Right lobe of liver (tissue), 6 donors: ENCODE results near the gene OR8B2. TPM values are rescaled to one million over a fixed set of nuclear protein-coding genes. Genes with fewer than 3 reads are reported as not detected.
"Not testable (repeated sequence)": the region's sequence is repeated elsewhere in the genome, so short reads cannot be mapped to it uniquely, and the experiment has no call there.

Experiments used
- ATAC-seq, 4 donors: fragments of 200-7000 bp; cut with Tn5 transposase; one replicate each; pipeline ENCODE4 v1.9.1; 2020; ENCODE audit warnings: mild to moderate bottlenecking in 4 of 4, moderate library complexity in 4 of 4
- DNase-seq, 3 donors: peaks; one replicate each; pipeline ENCODE4 v3.0.0-alpha.2; 2020
- H3K27ac ChIP-seq, 3 donors: fragments of 200-600 bp; one replicate each; pipeline ENCODE4 v1.8.0; 2022
- H3K27me3 ChIP-seq, 2 donors: fragments of 200-600 bp; one replicate each; pipeline ENCODE4 v1.8.0; 2022
- H3K36me3 ChIP-seq, 4 donors: fragments of 200-600 bp; sonication (generic) in 1 of 4; one replicate each; pipeline versions ENCODE4 v1.5.1 to v1.8.0; 2017 to 2022; ENCODE audit warnings: control low read depth in 1 of 4
- H3K4me1 ChIP-seq, 4 donors: fragments of 200-600 bp; sonication (generic) in 1 of 4; one replicate each; pipeline versions ENCODE4 v1.5.1 to v1.8.0; 2017 to 2022; ENCODE audit warnings: control low read depth in 1 of 4
- H3K4me3 ChIP-seq, 3 donors: fragments of 200-600 bp; one replicate each; pipeline ENCODE4 v1.8.0; 2022
- H3K9me3 ChIP-seq, 4 donors: fragments of 200-600 bp; sonication (generic) in 1 of 4; one replicate each; pipeline versions ENCODE4 v1.5.1 to v1.8.0; 2017 to 2022; ENCODE audit warnings: control low read depth in 1 of 4
- POLR2A ChIP-seq: fragments of 450-650 bp; IDR thresholded peaks from one replicate; pipeline ENCODE4 v1.6.1; 2017; ENCODE audit warnings: antibody characterized with exemption, mild to moderate bottlenecking
- WGBS: methylation state at CpG from one replicate; pipeline ENCODE4 v1.1.6; 2018; ENCODE audit warnings: low coverage, low lambda C conversion rate; ENCODE audit not compliant: insufficient coverage; ENCODE audit errors: missing lambda C conversion rate; 5-methylcytosine and 5-hydroxymethylcytosine counted together
- intact Hi-C, 2 donors: fragments of 100-400 bp; cut with DNase I; formaldehyde crosslinking; loops; one replicate each; pipeline versions ENCODE4 v1.11.2 to v1.14.1; 2022
- total RNA-seq, 6 experiments: library from RNA; depleted of rRNA in 2 of 6; stranded (reverse); fragments of >200 nt in 2 of 6; fragmentation: NEBNext Ultra II Directional in 3 of 6; extraction: Animal tissue kit (Norgen Biotek cat#: 25700) in 3 of 6; gene quantifications; one replicate each; pipeline versions ENCODE4 v1.1.0 to v1.2.4, GENCODE V29; 2016 to 2023
- TF ChIP-seq, protein P1 (sequence below), 4 donors: fragments of 200-600 bp in 3 of 4; fragments of 450-650 bp in 1 of 4; IDR thresholded peaks; one replicate each; pipeline versions ENCODE4 v1.5.1 to v1.8.0; 2016 to 2022; ENCODE audit warnings: antibody characterized with exemption in 4 of 4, mild to moderate bottlenecking in 2 of 4
- donor health status: DM: no; HTN: yes; CAD: no.
- donor health status: DM: no; HTN: no; CAD: no.
- donor health status: DM: no; HTN: no; CAD: no.
- donor health status: DM: no; HTN: yes; CAD: no.
- donor health status: DM: no; HTN: yes; CAD: no.

OR8B2 gene
- total RNA-seq, 6 experiments from 2014 or later = not detected

GRCh38 chr11:124394408-124394807 is 10.1 kb upstream of the OR8B2 start:
- no peaks in the 10 kb centered on the region for H3K9me3 ChIP-seq
- H3K36me3 ChIP-seq = no peaks in the 10 kb centered on the region
- TF ChIP-seq, protein P1, sequence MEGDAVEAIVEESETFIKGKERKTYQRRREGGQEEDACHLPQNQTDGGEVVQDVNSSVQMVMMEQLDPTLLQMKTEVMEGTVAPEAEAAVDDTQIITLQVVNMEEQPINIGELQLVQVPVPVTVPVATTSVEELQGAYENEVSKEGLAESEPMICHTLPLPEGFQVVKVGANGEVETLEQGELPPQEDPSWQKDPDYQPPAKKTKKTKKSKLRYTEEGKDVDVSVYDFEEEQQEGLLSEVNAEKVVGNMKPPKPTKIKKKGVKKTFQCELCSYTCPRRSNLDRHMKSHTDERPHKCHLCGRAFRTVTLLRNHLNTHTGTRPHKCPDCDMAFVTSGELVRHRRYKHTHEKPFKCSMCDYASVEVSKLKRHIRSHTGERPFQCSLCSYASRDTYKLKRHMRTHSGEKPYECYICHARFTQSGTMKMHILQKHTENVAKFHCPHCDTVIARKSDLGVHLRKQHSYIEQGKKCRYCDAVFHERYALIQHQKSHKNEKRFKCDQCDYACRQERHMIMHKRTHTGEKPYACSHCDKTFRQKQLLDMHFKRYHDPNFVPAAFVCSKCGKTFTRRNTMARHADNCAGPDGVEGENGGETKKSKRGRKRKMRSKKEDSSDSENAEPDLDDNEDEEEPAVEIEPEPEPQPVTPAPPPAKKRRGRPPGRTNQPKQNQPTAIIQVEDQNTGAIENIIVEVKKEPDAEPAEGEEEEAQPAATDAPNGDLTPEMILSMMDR (IDR thresholded peaks at IDR 0.05) = no peak
- TF ChIP-seq POLR2A = no peak
- no peak overlapping the region for H3K27ac ChIP-seq
- intact Hi-C loops = no loop called here
- WGBS = 58% methylated on average over 2 of the region's 3 CpGs
- H3K4me3 ChIP-seq = no peak overlapping the region
- no peaks in the 10 kb centered on the region for H3K4me1 ChIP-seq
- no peak for DNase-seq
- H3K27me3 ChIP-seq = no peaks in the 10 kb centered on the region
- no peak for ATAC-seq

DNA sequence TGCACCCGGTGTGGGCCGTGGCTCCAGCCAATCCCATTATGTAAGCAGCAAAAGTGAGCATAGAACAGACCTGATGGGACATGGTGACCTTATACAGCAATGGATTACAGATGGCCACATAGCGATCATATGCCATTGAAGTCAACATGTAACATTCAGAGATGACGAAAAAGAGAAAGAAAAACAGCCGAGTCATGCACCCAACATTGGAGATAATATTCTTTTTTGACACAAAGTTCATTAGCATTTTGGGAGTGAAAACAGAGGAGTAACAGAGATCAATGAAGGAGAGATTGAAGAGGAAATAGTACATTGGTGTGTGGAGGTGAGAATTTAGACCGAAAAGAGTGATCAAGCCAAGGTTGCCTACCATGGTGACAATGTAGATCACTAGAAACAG is 1.4 kb downstream of the OR8B2 start:
- H3K27me3 ChIP-seq, DNase-seq, H3K4me3 ChIP-seq, intact Hi-C loops, H3K4me1 ChIP-seq, ATAC-seq, H3K27ac ChIP-seq, H3K9me3 ChIP-seq, H3K36me3 ChIP-seq: not testable (repeated sequence)
- WGBS = 34% methylated on average over 3 of the region's 6 CpGs

DNA sequence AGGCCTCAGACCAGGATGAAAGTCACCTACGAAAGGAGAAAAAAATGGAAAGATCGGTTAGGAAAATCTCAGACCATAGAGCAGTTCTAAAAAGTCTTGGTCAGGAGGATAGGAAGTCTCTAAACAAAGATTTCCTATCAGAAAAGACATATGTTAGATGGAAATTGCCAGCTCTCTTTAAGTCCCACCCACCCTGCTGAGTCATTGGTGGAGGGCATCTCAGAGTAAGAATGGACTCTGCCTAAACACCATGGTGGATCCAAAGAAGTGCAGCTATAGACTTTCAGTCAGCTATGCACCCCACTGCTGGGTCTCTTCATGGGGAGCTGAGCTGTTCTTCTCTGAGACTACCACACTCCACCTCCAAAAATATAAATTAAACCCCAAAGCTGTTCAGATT is 3.7 kb downstream of the OR8B2 start:
- WGBS = 79% methylated on average over 2 of the region's 2 CpGs
- Histone ChIP-seq H3K27me3 (no peaks in the 10 kb centered on the region), H3K27ac (no peak overlapping the region), H3K4me3 (no peak overlapping the region), H3K9me3 (no peaks in the 10 kb centered on the region), H3K4me1 (no peaks in the 10 kb centered on the region), H3K36me3 (no peaks in the 10 kb centered on the region)
- intact Hi-C loops = no loop called here
- no peak for ATAC-seq
- TF ChIP-seq, protein P1 (IDR thresholded peaks at IDR 0.05) = no peak
- no peak for TF ChIP-seq POLR2A
- no peak for DNase-seq

- H3K27ac ChIP-seq = no peak overlapping the region
- no peaks in the 10 kb centered on the region for H3K9me3 ChIP-seq
- no peaks in the 10 kb centered on the region for H3K36me3 ChIP-seq
- 22% methylated on average over 3 of the region's 3 CpGs for WGBS
- H3K4me1 ChIP-seq = no peaks in the 10 kb centered on the region
- H3K27me3 ChIP-seq = no peaks in the 10 kb centered on the region
- ATAC-seq = no peak
- H3K4me3 ChIP-seq = no peak overlapping the region
- intact Hi-C loops = no loop called here
- DNase-seq = no peak
- TF ChIP-seq, protein P1 (IDR thresholded peaks at IDR 0.05) = no peak
- TF ChIP-seq POLR2A = no peak
Observed at GRCh38 chr11:124376280-124376679, 8.0 kb downstream of the OR8B2 start.

DNA sequence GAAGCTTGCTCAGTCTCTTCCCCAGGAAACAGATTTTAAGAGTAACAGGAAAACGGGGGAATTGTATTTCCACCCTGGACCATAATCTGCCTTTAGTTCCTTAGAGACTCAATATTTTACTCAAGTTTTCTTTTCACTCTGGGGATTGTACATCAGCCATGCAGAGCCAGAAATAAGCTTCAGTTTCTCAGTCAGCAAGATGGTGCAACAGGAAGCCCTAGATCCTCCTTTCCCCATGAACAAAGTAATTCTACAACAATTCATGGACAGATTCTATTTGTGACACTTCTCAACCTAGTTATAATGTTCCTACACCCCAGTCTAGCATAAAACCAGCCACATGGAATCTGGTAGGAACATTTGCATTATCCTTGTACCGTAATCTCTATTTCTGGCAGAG is 24.7 kb downstream of the OR8B2 start:
- no peak overlapping the region for H3K27ac ChIP-seq
- TF ChIP-seq POLR2A = no peak
- TF ChIP-seq, protein P1 (IDR thresholded peaks at IDR 0.05) = no peak
- no peak for ATAC-seq
- H3K36me3 ChIP-seq = no peaks in the 10 kb centered on the region
- no peaks in the 10 kb centered on the region for H3K4me1 ChIP-seq
- no peak overlapping the region for H3K4me3 ChIP-seq
- intact Hi-C loops = no loop called here
- DNase-seq = no peak
- WGBS = 9% methylated on average over 2 of the region's 2 CpGs
- H3K9me3 ChIP-seq = no peaks in the 10 kb centered on the region
- H3K27me3 ChIP-seq = no peaks in the 10 kb centered on the region
